HCT116 (cell line): ENCODE measurements around the gene GPAT3.
"Not testable (repeated sequence)": the region's sequence is repeated elsewhere in the genome, so short reads cannot be mapped to it uniquely, and the experiment has no call there.

Experiments used
- CEBPB ChIP-seq: IDR thresholded peaks from 2 replicates; pipeline ENCODE4 v1.6.1; 2012; ENCODE audit warnings: low read depth
- CTCF ChIP-seq, 3 experiments: fragments of 200-600 bp in 1 of 3; sonication (generic) in 1 of 3; IDR thresholded peaks in 2 of 3; conservative IDR thresholded peaks in 1 of 3; 2 replicates each; pipeline ENCODE4 v1.5.1; 2012 to 2017; ENCODE audit warnings: low read depth in 2 of 3, low read length in 2 of 3, antibody characterized with exemption in 1 of 3, borderline replicate concordance in 1 of 3, control low read depth in 1 of 3, mild to moderate bottlenecking in 1 of 3, mixed read lengths in 1 of 3, mixed run types in 1 of 3, moderate library complexity in 1 of 3; ENCODE audit not compliant: insufficient read depth in 1 of 3
- JUND ChIP-seq: IDR thresholded peaks from 2 replicates; pipeline ENCODE4 v1.6.1; 2012
- POLR2A ChIP-seq: IDR thresholded peaks from 2 replicates; pipeline ENCODE4 v1.7.0; 2011; ENCODE audit warnings: borderline replicate concordance; ENCODE audit not compliant: insufficient read depth, insufficient read length; ENCODE audit errors: extremely low read depth
- POLR2AphosphoS5 ChIP-seq: IDR thresholded peaks from 2 replicates; pipeline ENCODE4 v1.6.1; 2011; ENCODE audit warnings: mild to moderate bottlenecking, low read depth, low read length, moderate library complexity
- RAD21 ChIP-seq: IDR thresholded peaks from 2 replicates; pipeline ENCODE4 v1.6.1; 2012; ENCODE audit warnings: low read depth, mild to moderate bottlenecking
- ZFX ChIP-seq: fragments of 450-650 bp; IDR thresholded peaks from 2 replicates; pipeline ENCODE4 v1.6.1; 2017

GRCh38 chr4:83622127-83622526, 86.2 kb downstream of the GPAT3 start:
- TF ChIP-seq CTCF (IDR thresholded peaks at IDR 0.05 in 2 of 3, conservative IDR thresholded peaks at IDR 0.05 in 1 of 3; ENCODE audit: borderline replicate concordance in 1 of 3, insufficient read depth in 1 of 3, low read depth in 2 of 3, low read length in 2 of 3); ZFX; RAD21; POLR2A; CEBPB; JUND; POLR2AphosphoS5: not testable (repeated sequence)
